ENCODE measurements around the gene RNASEL. TPM values are rescaled to one million over a fixed set of nuclear protein-coding genes. Genes with fewer than 3 reads are reported as not detected.

Gene RNASEL
- total and polyA plus RNA-seq, 9 of the 15 experiments (the other 6 are each of a cell fraction or from before 2014, with no cell fraction given): 4.3 to 11.1 (median 7.2) TPM

- TF ChIP-seq, protein P1, sequence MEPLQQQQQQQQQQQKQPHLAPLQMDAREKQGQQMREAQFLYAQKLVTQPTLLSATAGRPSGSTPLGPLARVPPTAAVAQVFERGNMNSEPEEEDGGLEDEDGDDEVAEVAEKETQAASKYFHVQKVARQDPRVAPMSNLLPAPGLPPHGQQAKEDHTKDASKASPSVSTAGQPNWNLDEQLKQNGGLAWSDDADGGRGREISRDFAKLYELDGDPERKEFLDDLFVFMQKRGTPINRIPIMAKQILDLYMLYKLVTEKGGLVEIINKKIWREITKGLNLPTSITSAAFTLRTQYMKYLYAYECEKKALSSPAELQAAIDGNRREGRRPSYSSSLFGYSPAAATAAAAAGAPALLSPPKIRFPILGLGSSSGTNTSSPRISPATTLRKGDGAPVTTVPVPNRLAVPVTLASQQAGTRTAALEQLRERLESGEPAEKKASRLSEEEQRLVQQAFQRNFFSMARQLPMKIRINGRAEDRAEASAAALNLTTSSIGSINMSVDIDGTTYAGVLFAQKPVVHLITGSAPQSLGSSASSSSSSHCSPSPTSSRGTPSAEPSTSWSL (CRISPR knock-in tag; IDR thresholded peaks at IDR 0.05; ENCODE audit: borderline replicate concordance): no peak
- TF ChIP-seq, protein P2, sequence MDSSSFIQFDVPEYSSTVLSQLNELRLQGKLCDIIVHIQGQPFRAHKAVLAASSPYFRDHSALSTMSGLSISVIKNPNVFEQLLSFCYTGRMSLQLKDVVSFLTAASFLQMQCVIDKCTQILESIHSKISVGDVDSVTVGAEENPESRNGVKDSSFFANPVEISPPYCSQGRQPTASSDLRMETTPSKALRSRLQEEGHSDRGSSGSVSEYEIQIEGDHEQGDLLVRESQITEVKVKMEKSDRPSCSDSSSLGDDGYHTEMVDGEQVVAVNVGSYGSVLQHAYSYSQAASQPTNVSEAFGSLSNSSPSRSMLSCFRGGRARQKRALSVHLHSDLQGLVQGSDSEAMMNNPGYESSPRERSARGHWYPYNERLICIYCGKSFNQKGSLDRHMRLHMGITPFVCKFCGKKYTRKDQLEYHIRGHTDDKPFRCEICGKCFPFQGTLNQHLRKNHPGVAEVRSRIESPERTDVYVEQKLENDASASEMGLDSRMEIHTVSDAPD (CRISPR knock-in tag; IDR thresholded peaks at IDR 0.05): no peak
- TF ChIP-seq PTTG1 (tag; IDR thresholded peaks at IDR 0.05; ENCODE audit: low read depth) (no peak), CAMTA2 (CRISPR knock-in tag; conservative IDR thresholded peaks at IDR 0.05) (no peak), NKRF (IDR thresholded peaks at IDR 0.05; ENCODE audit: borderline replicate concordance) (peak; percentile 72; the same call in 1 of the 2 replicates), SRSF9 (IDR thresholded peaks at IDR 0.05; ENCODE audit: borderline replicate concordance, low read depth, low read length) (no peak), BDP1 (IDR thresholded peaks at IDR 0.05; ENCODE audit: insufficient read depth, insufficient read length) (no peak), TARDBP (IDR thresholded peaks at IDR 0.05) (no peak), PCBP1 (IDR thresholded peaks at IDR 0.05; ENCODE audit: low read depth, low read length, poor library complexity, severe bottlenecking) (no peak), TAL1 (IDR thresholded peaks at IDR 0.05) (no peak), PRPF4 (IDR thresholded peaks at IDR 0.05; ENCODE audit: insufficient read depth, low read depth, low read length, poor library complexity, severe bottlenecking) (no peak), BHLHE40 (IDR thresholded peaks at IDR 0.05; ENCODE audit: low read length) (no peak), ETV6 (IDR thresholded peaks at IDR 0.05; ENCODE audit: borderline replicate concordance in 1 of 2, low read depth in 2 of 2, low read length in 1 of 2) (peak in 1 of 2 experiments; percentile 71; a peak in 2 of 4 replicates), ETV6 (CRISPR knock-in tag; IDR thresholded peaks at IDR 0.05; ENCODE audit: borderline replicate concordance) (no peak), MBD2 (IDR thresholded peaks at IDR 0.05; ENCODE audit: borderline replicate concordance, low read depth) (peak; percentile 74; the same call in 1 of the 2 replicates), EHMT2 (IDR thresholded peaks at IDR 0.05) (no peak), CBFA2T3 (IDR thresholded peaks at IDR 0.05) (no peak), ZNF282 (CRISPR knock-in tag; IDR thresholded peaks at IDR 0.05) (no peak), CEBPB (tag; IDR thresholded peaks at IDR 0.05) (peak; percentile 81)
- TF ChIP-seq, protein P3, sequence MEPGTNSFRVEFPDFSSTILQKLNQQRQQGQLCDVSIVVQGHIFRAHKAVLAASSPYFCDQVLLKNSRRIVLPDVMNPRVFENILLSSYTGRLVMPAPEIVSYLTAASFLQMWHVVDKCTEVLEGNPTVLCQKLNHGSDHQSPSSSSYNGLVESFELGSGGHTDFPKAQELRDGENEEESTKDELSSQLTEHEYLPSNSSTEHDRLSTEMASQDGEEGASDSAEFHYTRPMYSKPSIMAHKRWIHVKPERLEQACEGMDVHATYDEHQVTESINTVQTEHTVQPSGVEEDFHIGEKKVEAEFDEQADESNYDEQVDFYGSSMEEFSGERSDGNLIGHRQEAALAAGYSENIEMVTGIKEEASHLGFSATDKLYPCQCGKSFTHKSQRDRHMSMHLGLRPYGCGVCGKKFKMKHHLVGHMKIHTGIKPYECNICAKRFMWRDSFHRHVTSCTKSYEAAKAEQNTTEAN (CRISPR knock-in tag; IDR thresholded peaks at IDR 0.05): no peak
Observed at GRCh38 chr1:182588500-182589396, at the start of gene RNASEL (continued).

Data from K562 (cell line).